Stimulated activated CD8-positive, alpha-beta memory T cell treated with anti-CD3 and anti-CD28 coated beads, Interleukin-12 subunit alpha, Interleukin-12 subunit beta, amount 100 ng/mL, for 24 hours (primary cell): ENCODE results near the gene MEF2A.

ENCODE experiments used
- DNase-seq: peaks from one replicate; pipeline ENCODE4 v3.0.0-alpha.2; 2020; ENCODE audit errors: extremely low read depth

The MEF2A gene

GRCh38 chr15:99564221-99565048 is 1.3 kb upstream of the MEF2A start:
- no peak for DNase-seq

- no peak for DNase-seq
These were observed 810 bp upstream of the MEF2A start for GRCh38 chr15:99565049-99565298.

- no peak for DNase-seq
These were observed 543 bp downstream of the MEF2A start for GRCh38 chr15:99566157-99566897.

GRCh38 chr15:99568625-99569352 is 3.0 kb downstream of the MEF2A start:
- DNase-seq: no peak

GRCh38 chr15:99571299-99571698 is 5.5 kb downstream of the MEF2A start:
- DNase-seq: no peak

GRCh38 chr15:99574048-99574447 is 8.3 kb downstream of the MEF2A start:
- no peak for DNase-seq

GRCh38 chr15:99574502-99574901 is 8.7 kb downstream of the MEF2A start:
- no peak for DNase-seq

GRCh38 chr15:99578809-99579208 is 13.0 kb downstream of the MEF2A start:
- DNase-seq: no peak

GRCh38 chr15:99580076-99580475 is 14.3 kb downstream of the MEF2A start:
- DNase-seq: no peak

GRCh38 chr15:99582508-99582960 is 16.8 kb downstream of the MEF2A start:
- no peak for DNase-seq

- DNase-seq: no peak
These were observed 18.4 kb downstream of the MEF2A start for GRCh38 chr15:99584081-99584600.

- no peak for DNase-seq
These were observed 20.3 kb downstream of the MEF2A start for GRCh38 chr15:99586121-99586520.

- no peak for DNase-seq
These were observed 24.0 kb downstream of the MEF2A start for GRCh38 chr15:99589801-99590200.

GRCh38 chr15:99590913-99591646 is 25.3 kb downstream of the MEF2A start:
- no peak for DNase-seq

GRCh38 chr15:99592145-99592791 is 26.5 kb downstream of the MEF2A start:
- DNase-seq: no peak

- DNase-seq: no peak
These were observed 27.3 kb downstream of the MEF2A start for GRCh38 chr15:99593070-99593469.

- no peak for DNase-seq
These were observed 29.1 kb downstream of the MEF2A start for GRCh38 chr15:99594916-99595315.

GRCh38 chr15:99598296-99598695 is 32.5 kb downstream of the MEF2A start:
- no peak for DNase-seq

GRCh38 chr15:99603828-99604227 is 38.0 kb downstream of the MEF2A start:
- DNase-seq: no peak

GRCh38 chr15:99604865-99605264 is 39.1 kb downstream of the MEF2A start:
- no peak for DNase-seq

GRCh38 chr15:99605490-99605931 is 39.7 kb downstream of the MEF2A start:
- DNase-seq: no peak
